GM12872 (cell line): ENCODE measurements around the gene SLC40A1.

Experiments used
- CTCF ChIP-seq: IDR thresholded peaks from 3 replicates; pipeline ENCODE4 v1.5.1; 2011; ENCODE audit warnings: low read depth, mild to moderate bottlenecking, low read length, moderate library complexity; ENCODE audit not compliant: insufficient read depth

The SLC40A1 gene

GRCh38 chr2:189521699-189522434 lies 58.7 kb downstream of the SLC40A1 start:
- TF ChIP-seq CTCF, result no peak

- no peak for TF ChIP-seq CTCF
Observed at GRCh38 chr2:189519631-189520387, 60.8 kb downstream of the SLC40A1 start.

- no peak for TF ChIP-seq CTCF
Observed at GRCh38 chr2:189517847-189518535, 62.6 kb downstream of the SLC40A1 start.

GRCh38 chr2:189516546-189516945 lies 64.0 kb downstream of the SLC40A1 start:
- TF ChIP-seq CTCF, result no peak

GRCh38 chr2:189515264-189515663 lies 65.3 kb downstream of the SLC40A1 start:
- no peak for TF ChIP-seq CTCF

GRCh38 chr2:189514104-189514503 lies 66.5 kb downstream of the SLC40A1 start:
- TF ChIP-seq CTCF, result no peak

- TF ChIP-seq CTCF, result no peak
Observed at GRCh38 chr2:189512879-189513278, 67.7 kb downstream of the SLC40A1 start.
